GM18907 (cell line): ENCODE results near the gene ESCO1.
"Not testable (repeated sequence)": the region's sequence is repeated elsewhere in the genome, so short reads cannot be mapped to it uniquely, and the experiment has no call there.

Experiments used
- ATAC-seq: cut with Tn5 transposase; IDR thresholded peaks from one replicate; pipeline ENCODE4 v1.9.1; 2021; ENCODE audit warnings: mild to moderate bottlenecking, moderate library complexity; ENCODE audit not compliant: unreplicated experiment

The ESCO1 gene

GRCh38 chr18:21592361-21592760 is 8.1 kb downstream of the ESCO1 start:
- not testable (repeated sequence) for ATAC-seq

GRCh38 chr18:21584391-21584790 is 16.1 kb downstream of the ESCO1 start:
- ATAC-seq, result no peak

- no peak for ATAC-seq
Measured at GRCh38 chr18:21575656-21576055, 24.8 kb downstream of the ESCO1 start.

GRCh38 chr18:21571772-21572171 is 28.7 kb downstream of the ESCO1 start:
- ATAC-seq, result no peak

GRCh38 chr18:21559195-21559594 is 41.3 kb downstream of the ESCO1 start:
- no peak for ATAC-seq

GRCh38 chr18:21557607-21558253 is 42.8 kb downstream of the ESCO1 start:
- ATAC-seq, result no peak

GRCh38 chr18:21550510-21550970 is 50.0 kb downstream of the ESCO1 start:
- no peak for ATAC-seq

- no peak for ATAC-seq
Measured at GRCh38 chr18:21548647-21549046, 51.9 kb downstream of the ESCO1 start.

GRCh38 chr18:21546423-21546822 is 54.1 kb downstream of the ESCO1 start:
- ATAC-seq, result no peak

GRCh38 chr18:21538230-21538629 is 62.3 kb downstream of the ESCO1 start:
- ATAC-seq, result no peak

GRCh38 chr18:21534327-21534726 is 66.2 kb downstream of the ESCO1 start:
- no peak for ATAC-seq

GRCh38 chr18:21526463-21526862 is 74.0 kb downstream of the ESCO1 start:
- ATAC-seq, result no peak

- ATAC-seq, result no peak
Measured at GRCh38 chr18:21525916-21526315, 74.6 kb downstream of the ESCO1 start.

GRCh38 chr18:21522530-21522929 is 78.0 kb downstream of the ESCO1 start:
- no peak for ATAC-seq

GRCh38 chr18:21513741-21514140 is 86.8 kb downstream of the ESCO1 start:
- no peak for ATAC-seq

- ATAC-seq, result no peak
Measured at GRCh38 chr18:21513292-21513691, 87.2 kb downstream of the ESCO1 start.

GRCh38 chr18:21509062-21509461 is 91.4 kb downstream of the ESCO1 start:
- no peak for ATAC-seq

- ATAC-seq, result no peak
Measured at GRCh38 chr18:21507913-21508701, 92.4 kb downstream of the ESCO1 start.

GRCh38 chr18:21502661-21503060 is 97.8 kb downstream of the ESCO1 start:
- no peak for ATAC-seq

- no peak for ATAC-seq
Measured at GRCh38 chr18:21499997-21500396, 100.5 kb downstream of the ESCO1 start.

GRCh38 chr18:21496277-21496835 is 104.1 kb downstream of the ESCO1 start:
- no peak for ATAC-seq

- no peak for ATAC-seq
Measured at GRCh38 chr18:21490748-21491147, 109.8 kb downstream of the ESCO1 start.
